H1 (cell line): ENCODE results near the gene GJB4.

Experiments used
- HDAC6 ChIP-seq: IDR thresholded peaks from one replicate; pipeline ENCODE4 v1.7.1; 2012; ENCODE audit warnings: low read depth, mild to moderate bottlenecking, inconsistent platforms, low read length, moderate library complexity
- RAD21 ChIP-seq, 2 experiments: IDR thresholded peaks in 1 of 2; conservative IDR thresholded peaks in 1 of 2; 2 replicates each; pipeline ENCODE4 v1.6.1; 2011; ENCODE audit warnings: low read depth in 2 of 2, low read length in 2 of 2, improper control_type of control experiment in 1 of 2, inconsistent platforms in 1 of 2, mild to moderate bottlenecking in 1 of 2, moderate library complexity in 1 of 2
- RXRA ChIP-seq: IDR thresholded peaks from 2 replicates; pipeline ENCODE4 v1.6.1; 2011; ENCODE audit warnings: low read depth, mild to moderate bottlenecking, low read length, moderate library complexity; ENCODE audit not compliant: insufficient read depth
- SP2 ChIP-seq: IDR thresholded peaks from 2 replicates; pipeline ENCODE4 v1.6.1; 2012; ENCODE audit warnings: mild to moderate bottlenecking, low read length, inconsistent platforms
- SRF ChIP-seq: IDR thresholded peaks from 2 replicates; pipeline ENCODE4 v1.6.1; 2011; ENCODE audit warnings: mild to moderate bottlenecking, low read depth, low read length, moderate library complexity
- YY1 ChIP-seq: IDR thresholded peaks from 2 replicates; pipeline ENCODE4 v1.6.1; 2011; ENCODE audit warnings: low read depth, mild to moderate bottlenecking, low read length
- TF ChIP-seq, protein P1 (sequence below), 3 experiments: IDR thresholded peaks; 1 replicate in 2 of 3; 2 replicates in 1 of 3; pipeline versions ENCODE4 v1.5.1 to v1.6.1; 2011; ENCODE audit warnings: low read length in 3 of 3, mild to moderate bottlenecking in 3 of 3, inconsistent platforms in 2 of 3, low read depth in 1 of 3, moderate library complexity in 1 of 3; ENCODE audit not compliant: insufficient read depth in 1 of 3; ENCODE audit errors: control extremely low read depth in 1 of 3

DNA sequence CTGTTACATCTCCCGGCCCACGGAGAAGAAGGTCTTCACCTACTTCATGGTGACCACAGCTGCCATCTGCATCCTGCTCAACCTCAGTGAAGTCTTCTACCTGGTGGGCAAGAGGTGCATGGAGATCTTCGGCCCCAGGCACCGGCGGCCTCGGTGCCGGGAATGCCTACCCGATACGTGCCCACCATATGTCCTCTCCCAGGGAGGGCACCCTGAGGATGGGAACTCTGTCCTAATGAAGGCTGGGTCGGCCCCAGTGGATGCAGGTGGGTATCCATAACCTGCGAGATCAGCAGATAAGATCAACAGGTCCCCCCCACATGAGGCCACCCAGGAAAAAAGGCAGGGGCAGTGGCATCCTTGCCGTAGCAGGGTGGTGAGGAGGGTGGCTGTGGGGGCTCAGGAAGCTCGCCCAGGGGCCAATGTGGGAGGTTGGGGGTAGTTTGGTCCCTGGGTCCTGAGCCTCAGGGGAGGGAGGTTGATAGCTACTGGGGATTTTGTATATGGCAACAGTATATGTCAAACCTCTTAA lies 2.3 kb downstream of the GJB4 start:
- TF ChIP-seq, protein P1, sequence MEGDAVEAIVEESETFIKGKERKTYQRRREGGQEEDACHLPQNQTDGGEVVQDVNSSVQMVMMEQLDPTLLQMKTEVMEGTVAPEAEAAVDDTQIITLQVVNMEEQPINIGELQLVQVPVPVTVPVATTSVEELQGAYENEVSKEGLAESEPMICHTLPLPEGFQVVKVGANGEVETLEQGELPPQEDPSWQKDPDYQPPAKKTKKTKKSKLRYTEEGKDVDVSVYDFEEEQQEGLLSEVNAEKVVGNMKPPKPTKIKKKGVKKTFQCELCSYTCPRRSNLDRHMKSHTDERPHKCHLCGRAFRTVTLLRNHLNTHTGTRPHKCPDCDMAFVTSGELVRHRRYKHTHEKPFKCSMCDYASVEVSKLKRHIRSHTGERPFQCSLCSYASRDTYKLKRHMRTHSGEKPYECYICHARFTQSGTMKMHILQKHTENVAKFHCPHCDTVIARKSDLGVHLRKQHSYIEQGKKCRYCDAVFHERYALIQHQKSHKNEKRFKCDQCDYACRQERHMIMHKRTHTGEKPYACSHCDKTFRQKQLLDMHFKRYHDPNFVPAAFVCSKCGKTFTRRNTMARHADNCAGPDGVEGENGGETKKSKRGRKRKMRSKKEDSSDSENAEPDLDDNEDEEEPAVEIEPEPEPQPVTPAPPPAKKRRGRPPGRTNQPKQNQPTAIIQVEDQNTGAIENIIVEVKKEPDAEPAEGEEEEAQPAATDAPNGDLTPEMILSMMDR (IDR thresholded peaks at IDR 0.05; ENCODE audit: control extremely low read depth in 1 of 3, insufficient read depth in 1 of 3, low read depth in 1 of 3, low read length in 3 of 3), result no peak
- TF ChIP-seq SRF, result no peak
- TF ChIP-seq HDAC6, result no peak
- no peak for TF ChIP-seq SP2
- no peak for TF ChIP-seq RXRA
- no peak for TF ChIP-seq YY1
- no peak for TF ChIP-seq RAD21 (IDR thresholded peaks at IDR 0.05 in 1 of 2, conservative IDR thresholded peaks at IDR 0.05 in 1 of 2; ENCODE audit: low read depth in 2 of 2, low read length in 2 of 2)
